Coronary artery (tissue), 2 donors: ENCODE measurements around the gene AXL.

Experiments used
- DNase-seq: peaks from one replicate; pipeline ENCODE4 v3.0.0-alpha.2; 2017; ENCODE audit warnings: low spot score
- H3K27ac ChIP-seq, 2 donors: fragments of 200-600 bp; sonication (generic); one replicate each; pipeline ENCODE4 v1.5.1; 2016 to 2019
- H3K4me3 ChIP-seq: fragments of 200-600 bp; sonication (generic); 2 replicates; pipeline ENCODE4 v1.5.1; 2016; ENCODE audit warnings: mild to moderate bottlenecking, moderate library complexity
- CTCF ChIP-seq: fragments of 200-600 bp; sonication (generic); IDR thresholded peaks from one replicate; pipeline ENCODE4 v1.5.1; 2019; ENCODE audit warnings: antibody characterized with exemption

AXL gene

DNA sequence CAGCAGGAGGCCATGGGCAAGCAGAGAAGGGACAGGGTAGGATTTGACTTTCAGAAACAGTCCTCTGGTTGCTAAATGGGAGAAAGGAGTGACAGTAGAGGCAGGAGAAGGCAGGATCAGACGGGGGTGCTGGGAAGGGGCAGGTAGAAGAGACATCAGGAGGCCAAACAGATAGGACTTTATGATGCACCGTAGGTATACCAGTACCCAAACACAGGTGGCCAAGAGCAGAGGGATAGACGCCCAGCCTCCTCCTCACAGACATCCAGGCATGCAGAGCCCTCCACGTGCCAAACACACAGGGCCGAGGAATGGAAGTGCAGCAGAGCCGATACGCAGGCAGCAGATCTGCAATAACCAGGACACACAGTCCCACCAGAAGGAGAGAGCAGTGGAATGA lies 1.3 kb upstream of the AXL start:
- no peak for TF ChIP-seq CTCF
- DNase-seq = no peak
- peak overlapping the region; percentile 90 to 91 for H3K27ac ChIP-seq
- no peak overlapping the region for H3K4me3 ChIP-seq

GRCh38 chr19:41218249-41218614 lies 791 bp upstream of the AXL start:
- TF ChIP-seq CTCF = no peak
- Histone ChIP-seq H3K27ac (peak overlapping the region; percentile 90 to 91), H3K4me3 (peak overlapping the region; percentile 72)
- DNase-seq = no peak

DNA sequence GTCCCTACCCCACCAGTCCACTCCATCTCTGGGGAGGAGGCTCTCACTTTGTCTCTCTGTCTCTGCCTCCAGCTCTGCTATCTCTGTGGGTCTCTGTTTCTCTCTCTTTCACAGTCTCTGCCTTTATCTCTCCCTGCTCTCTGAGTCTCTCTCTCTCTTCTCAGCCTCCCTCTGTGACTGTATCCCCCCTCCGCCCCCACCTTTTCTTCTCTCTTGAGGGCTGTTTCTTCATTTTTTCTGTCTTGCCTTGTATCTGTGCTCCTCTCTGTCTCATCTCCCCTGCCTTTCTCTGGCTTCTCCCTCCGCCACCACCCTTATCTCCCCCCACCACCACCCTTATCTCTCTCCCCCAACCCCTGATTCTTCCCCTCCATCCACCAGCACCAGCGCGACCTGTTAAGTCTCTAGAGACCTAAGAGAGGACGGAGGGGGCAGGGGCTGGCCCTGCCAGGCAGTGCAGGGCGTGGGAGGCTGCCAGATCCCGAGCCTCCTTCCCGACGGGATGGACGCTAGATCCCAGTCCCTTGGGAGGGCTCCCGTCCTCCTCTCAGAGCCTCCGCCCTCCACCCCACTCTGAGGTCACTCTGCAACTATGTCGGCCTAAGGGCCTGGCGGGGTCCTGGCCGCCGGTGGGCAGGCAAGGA lies 1.0 kb downstream of the AXL start:
- peak overlapping the region; percentile 72 for H3K4me3 ChIP-seq
- no peak for DNase-seq
- no peak for TF ChIP-seq CTCF
- peak overlapping the region; percentile 90 to 91 for H3K27ac ChIP-seq

GRCh38 chr19:41220811-41221210 lies 1.8 kb downstream of the AXL start:
- Histone ChIP-seq H3K27ac (peak overlapping the region; percentile 90 to 91), H3K4me3 (peak overlapping the region; percentile 72)
- TF ChIP-seq CTCF = no peak
- DNase-seq = no peak

- TF ChIP-seq CTCF = no peak
- Histone ChIP-seq H3K27ac (peak overlapping the region; percentile 90 to 91), H3K4me3 (peak overlapping the region; percentile 72)
- no peak for DNase-seq
These were observed 2.6 kb downstream of the AXL start for GRCh38 chr19:41221514-41222205.

- peak overlapping the region in 1 of 2 donors; percentile 91 for H3K27ac ChIP-seq
- no peak for DNase-seq
These were observed 3.2 kb downstream of the AXL start for GRCh38 chr19:41222240-41222639.

More at GRCh38 chr19:41222240-41222639, 3.2 kb downstream of the AXL start:
- H3K4me3 ChIP-seq = peak overlapping the region; percentile 72
- no peak for TF ChIP-seq CTCF
